ENCODE measurements around the gene CYP1B1.

DNA sequence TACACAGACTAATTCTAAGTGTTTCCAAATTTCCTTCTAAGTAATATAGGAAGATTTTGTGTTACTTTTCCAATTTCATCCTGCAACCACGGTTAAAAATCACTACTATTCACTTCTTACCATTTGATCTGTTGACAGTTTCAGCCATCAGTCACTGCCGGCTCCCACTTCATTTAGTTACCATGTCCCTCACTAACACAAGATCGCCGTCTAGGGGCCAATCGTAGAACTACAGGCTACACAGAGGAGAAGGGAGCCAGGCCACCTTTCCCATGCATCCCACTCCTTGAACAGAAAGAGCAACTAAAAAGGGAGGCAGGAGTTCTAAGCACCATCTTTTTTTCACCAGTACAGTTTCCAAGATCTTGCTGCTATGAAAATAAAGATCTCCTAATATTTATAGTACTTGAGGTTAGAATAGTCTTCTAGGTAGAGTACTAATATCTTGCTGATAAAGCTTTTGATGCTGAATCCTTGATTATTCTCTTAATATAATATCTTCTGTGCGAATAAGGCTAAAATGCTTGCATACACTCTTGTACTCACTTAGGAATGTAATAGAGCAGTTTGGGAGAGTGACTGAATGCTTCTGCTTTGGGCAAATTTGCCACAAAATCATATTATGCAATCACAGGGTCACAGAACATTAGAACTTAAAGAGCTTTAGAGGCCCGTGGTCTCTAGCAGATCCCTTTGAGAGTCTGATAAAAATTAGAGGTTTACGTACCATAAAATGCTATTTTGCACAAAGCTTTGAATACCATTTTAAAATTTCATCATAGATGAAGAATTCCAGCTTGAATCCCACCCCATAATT, 39.5 kb upstream of the CYP1B1 start:
- TF ChIP-seq YY1 (IDR thresholded peaks at IDR 0.05; ENCODE audit: insufficient read depth, insufficient read length) (no peak), SUZ12 (IDR thresholded peaks at IDR 0.05; ENCODE audit: extremely low read depth, insufficient read depth, insufficient read length) (no peak)

Data from NT2/D1 (cell line).